NCI-H2196 (cell line): ENCODE data around the gene CACNG8.
"Not testable (repeated sequence)": the region's sequence is repeated elsewhere in the genome, so short reads cannot be mapped to it uniquely, and the experiment has no call there.

Source experiments
- DNase-seq: peaks from one replicate; lab custom pipeline; 2025; ENCODE audit not compliant: unreplicated experiment; lab: John Stamatoyannopoulos, UW

Gene CACNG8

GRCh38 chr19:54030895-54031586, 68.3 kb downstream of the CACNG8 start:
- no peak for DNase-seq

DNA sequence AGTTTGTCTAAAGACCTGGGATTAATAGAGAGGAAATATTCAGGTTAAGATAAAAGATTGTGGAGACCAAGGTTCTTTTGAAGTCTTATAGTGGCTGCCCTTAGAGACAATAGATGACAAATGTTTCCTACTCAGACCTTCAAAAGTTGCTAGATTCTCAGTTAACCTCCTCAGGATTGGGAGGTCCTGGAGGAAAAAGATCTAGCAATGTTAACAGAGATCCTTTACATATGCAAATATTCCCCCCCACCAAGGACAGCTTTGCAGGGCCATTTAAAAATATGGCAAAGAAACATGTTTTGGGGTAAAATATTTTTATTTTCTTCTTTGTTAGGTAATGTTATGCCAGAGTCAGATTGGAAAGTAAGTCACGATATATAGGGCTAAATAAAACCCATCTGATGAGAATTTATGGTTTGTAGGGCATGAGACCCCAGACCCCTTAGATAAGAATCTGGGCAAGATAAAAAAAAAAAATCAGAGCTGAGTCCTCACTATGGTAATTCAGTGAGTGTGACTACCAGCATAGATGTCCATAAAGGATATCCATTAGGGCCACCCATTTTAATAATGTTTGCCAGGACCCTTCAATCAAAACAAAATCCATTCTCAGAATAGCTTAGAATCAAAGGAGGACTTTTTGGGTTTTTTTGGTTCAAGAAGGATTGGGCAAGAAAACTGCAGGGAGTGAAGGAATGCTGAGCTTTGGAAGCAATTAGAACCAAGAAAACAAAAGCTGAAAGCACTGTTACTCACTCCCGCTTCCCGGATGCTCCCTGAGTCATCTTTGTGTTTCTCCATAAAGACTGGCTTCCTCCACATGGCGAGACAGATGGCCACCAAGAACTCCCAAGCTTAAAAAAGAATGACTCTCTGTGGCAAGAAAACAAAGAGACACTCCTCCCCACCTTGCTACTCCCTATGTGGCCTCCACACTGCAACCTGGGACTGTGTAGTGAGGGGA, 72.8 kb downstream of the CACNG8 start:
- DNase-seq, result no peak

DNA sequence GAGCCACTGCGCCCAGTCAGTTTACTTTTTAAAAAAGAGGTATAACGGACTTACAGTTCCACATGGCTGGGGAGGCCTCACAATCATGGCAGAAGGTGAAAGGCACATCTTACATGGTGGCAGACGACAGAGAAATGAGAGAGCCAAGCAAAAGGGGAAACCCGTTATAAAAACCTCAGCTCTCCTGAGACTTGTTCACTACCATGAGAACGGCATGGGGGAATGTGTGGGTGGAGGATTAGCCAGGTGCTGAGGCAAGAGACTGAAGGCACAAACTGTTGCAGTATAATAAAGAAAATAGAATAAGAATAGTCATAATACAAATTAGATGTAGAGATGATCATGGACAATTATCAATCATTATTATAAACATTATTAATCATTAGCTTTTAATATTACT, 73.8 kb downstream of the CACNG8 start:
- not testable (repeated sequence) for DNase-seq
